Suprapubic skin (tissue), 4 donors: ENCODE measurements around the gene TUBG1. TPM values are rescaled to one million over a fixed set of nuclear protein-coding genes. Genes with fewer than 3 reads are reported as not detected.
"Not testable (repeated sequence)": the region's sequence is repeated elsewhere in the genome, so short reads cannot be mapped to it uniquely, and the experiment has no call there.

Source experiments
- DNase-seq, 2 donors: peaks; one replicate each; pipeline ENCODE4 v3.0.0-alpha.2; 2019; ENCODE audit warnings: low spot score in 2 of 2
- H3K27ac ChIP-seq: fragments of 200-600 bp; sonication (generic); one replicate; pipeline ENCODE4 v1.5.1; 2019
- H3K27me3 ChIP-seq: fragments of 200-600 bp; sonication (generic); one replicate; pipeline ENCODE4 v1.5.1; 2019
- H3K36me3 ChIP-seq: fragments of 200-600 bp; sonication (generic); one replicate; pipeline ENCODE4 v1.5.1; 2019
- H3K4me1 ChIP-seq: fragments of 200-600 bp; sonication (generic); one replicate; pipeline ENCODE4 v1.5.1; 2019
- H3K4me3 ChIP-seq: fragments of 200-600 bp; sonication (generic); one replicate; pipeline ENCODE4 v1.5.1; 2019; ENCODE audit warnings: mild to moderate bottlenecking
- H3K9me3 ChIP-seq: fragments of 200-600 bp; sonication (generic); one replicate; pipeline ENCODE4 v1.5.1; 2019
- CTCF ChIP-seq, 2 donors: fragments of 200-600 bp in 1 of 2; fragments of 450-650 bp in 1 of 2; sonication (generic) in 1 of 2; IDR thresholded peaks; one replicate each; pipeline ENCODE4 v1.5.1; 2016 to 2019; ENCODE audit warnings: antibody characterized with exemption in 2 of 2, mild to moderate bottlenecking in 1 of 2, moderate library complexity in 1 of 2
- EP300 ChIP-seq: sonication (generic); formaldehyde crosslinking; IDR thresholded peaks from one replicate; pipeline ENCODE4 v1.6.1; 2017; ENCODE audit warnings: antibody characterized with exemption
- POLR2A ChIP-seq, 2 donors: fragments of 450-650 bp; IDR thresholded peaks; one replicate each; pipeline ENCODE4 v1.6.1; 2017; ENCODE audit warnings: antibody characterized with exemption in 2 of 2, mild to moderate bottlenecking in 2 of 2, moderate library complexity in 2 of 2
- POLR2AphosphoS5 ChIP-seq, 3 donors: sonication (generic); formaldehyde crosslinking; IDR thresholded peaks; one replicate each; pipeline ENCODE4 v1.6.1; 2017; ENCODE audit warnings: antibody characterized with exemption in 3 of 3
- WGBS: methylation state at CpG from one replicate; pipeline ENCODE4 v1.1.5; 2018; 5-methylcytosine and 5-hydroxymethylcytosine counted together
- total RNA-seq, 4 donors: library from RNA; depleted of rRNA; stranded (reverse); fragments of >200 nt; gene quantifications; one replicate each; pipeline ENCODE4 v1.1.0, GENCODE V29; 2016

TUBG1 gene
- total RNA-seq, 4 donors from 2014 or later: 28.6 to 55.3 (median 54.2) TPM

GRCh38 chr17:42618442-42619150 is 9.1 kb downstream of the TUBG1 start:
- no peak overlapping the region for H3K27ac ChIP-seq
- TF ChIP-seq CTCF (IDR thresholded peaks at IDR 0.05): peak in 1 of 2 donors; percentile 13
- no peak for TF ChIP-seq POLR2A (IDR thresholded peaks at IDR 0.05)
- no peak overlapping the region for H3K4me3 ChIP-seq
- no peaks in the 10 kb centered on the region for H3K27me3 ChIP-seq
- H3K4me1 ChIP-seq: peaks cover 13% of the 10 kb centered on the region
- H3K36me3 ChIP-seq: peaks cover 27% of the 10 kb centered on the region
- DNase-seq: no peak
- H3K9me3 ChIP-seq: no peaks in the 10 kb centered on the region
- 59% methylated on average over 9 of the region's 9 CpGs for WGBS

GRCh38 chr17:42621987-42622386 is 12.5 kb downstream of the TUBG1 start:
- not testable (repeated sequence) for H3K4me3 ChIP-seq, H3K27ac ChIP-seq, H3K36me3 ChIP-seq, DNase-seq, H3K27me3 ChIP-seq, H3K9me3 ChIP-seq
- 85% methylated on average over 3 of the region's 3 CpGs for WGBS
- H3K4me1 ChIP-seq: peaks cover 20% of the 10 kb centered on the region

- Histone ChIP-seq H3K27ac (no peak overlapping the region), H3K9me3 (no peaks in the 10 kb centered on the region), H3K36me3 (no peaks in the 10 kb centered on the region), H3K27me3 (no peaks in the 10 kb centered on the region), H3K4me1 (peaks cover 14% of the 10 kb centered on the region), H3K4me3 (no peak overlapping the region)
- DNase-seq: no peak
- WGBS: 83% methylated on average over 2 of the region's 2 CpGs
- no peak for TF ChIP-seq POLR2A (IDR thresholded peaks at IDR 0.05)
- no peak for TF ChIP-seq EP300
- no peak for TF ChIP-seq CTCF (IDR thresholded peaks at IDR 0.05)
- TF ChIP-seq POLR2AphosphoS5 (IDR thresholded peaks at IDR 0.05): no peak
Observed at GRCh38 chr17:42623271-42623670, 13.8 kb downstream of the TUBG1 start.

- TF ChIP-seq POLR2AphosphoS5 (IDR thresholded peaks at IDR 0.05): peak in 1 of 3 donors; percentile 4
- no peak for TF ChIP-seq EP300
- H3K27ac ChIP-seq: peak overlapping the region; percentile 40
- DNase-seq: no peak
- peaks cover 9% of the 10 kb centered on the region for H3K4me1 ChIP-seq
- no peaks in the 10 kb centered on the region for H3K27me3 ChIP-seq
- H3K9me3 ChIP-seq: no peaks in the 10 kb centered on the region
- H3K4me3 ChIP-seq: no peak overlapping the region
- H3K36me3 ChIP-seq: no peaks in the 10 kb centered on the region
- 65% methylated on average over 7 of the region's 7 CpGs for WGBS
Observed at GRCh38 chr17:42623732-42624596, 14.5 kb downstream of the TUBG1 start.

- not testable (repeated sequence) for H3K27ac ChIP-seq, H3K4me3 ChIP-seq
- 98% methylated on average over 6 of the region's 6 CpGs for WGBS
Observed at GRCh38 chr17:42627032-42627764, 17.7 kb downstream of the TUBG1 start.

GRCh38 chr17:42629411-42630009 is 20.0 kb downstream of the TUBG1 start:
- 66% methylated on average over 3 of the region's 3 CpGs for WGBS
- TF ChIP-seq POLR2AphosphoS5 (IDR thresholded peaks at IDR 0.05) (no peak), CTCF (IDR thresholded peaks at IDR 0.05) (no peak), EP300 (no peak)
- H3K27ac ChIP-seq: no peak overlapping the region
- no peaks in the 10 kb centered on the region for H3K27me3 ChIP-seq
- H3K4me1 ChIP-seq: peaks cover 15% of the 10 kb centered on the region
- H3K9me3 ChIP-seq: no peaks in the 10 kb centered on the region
- no peak overlapping the region for H3K4me3 ChIP-seq
- H3K36me3 ChIP-seq: no peaks in the 10 kb centered on the region
- no peak for DNase-seq

More at GRCh38 chr17:42627032-42627764, 17.7 kb downstream of the TUBG1 start:
- H3K9me3 ChIP-seq, H3K36me3 ChIP-seq, DNase-seq, H3K27me3 ChIP-seq: not testable (repeated sequence)
- peaks cover 20% of the 10 kb centered on the region for H3K4me1 ChIP-seq
